ENCODE results near the gene HECW1.

DNA sequence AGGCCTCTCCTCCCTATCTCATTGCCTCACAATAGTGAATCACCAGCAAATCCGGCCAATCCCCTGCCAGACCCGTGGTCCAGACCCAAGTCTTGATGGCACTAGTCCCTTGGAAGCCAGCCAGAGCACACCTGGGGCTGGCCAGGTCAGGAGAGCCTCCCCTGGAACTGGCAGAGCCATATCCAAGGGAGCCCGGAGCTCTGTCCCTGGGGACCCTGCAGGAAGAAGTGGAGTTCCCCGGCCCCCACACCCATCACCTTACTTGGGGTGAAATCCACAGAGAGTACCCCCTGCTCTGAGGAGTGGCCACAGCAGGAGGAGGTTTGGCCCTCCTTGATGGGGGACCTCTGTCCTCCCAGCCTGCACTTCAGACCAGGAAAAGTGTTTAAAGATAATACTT, 122.5 kb downstream of the HECW1 start:
- TF ChIP-seq, protein P1, sequence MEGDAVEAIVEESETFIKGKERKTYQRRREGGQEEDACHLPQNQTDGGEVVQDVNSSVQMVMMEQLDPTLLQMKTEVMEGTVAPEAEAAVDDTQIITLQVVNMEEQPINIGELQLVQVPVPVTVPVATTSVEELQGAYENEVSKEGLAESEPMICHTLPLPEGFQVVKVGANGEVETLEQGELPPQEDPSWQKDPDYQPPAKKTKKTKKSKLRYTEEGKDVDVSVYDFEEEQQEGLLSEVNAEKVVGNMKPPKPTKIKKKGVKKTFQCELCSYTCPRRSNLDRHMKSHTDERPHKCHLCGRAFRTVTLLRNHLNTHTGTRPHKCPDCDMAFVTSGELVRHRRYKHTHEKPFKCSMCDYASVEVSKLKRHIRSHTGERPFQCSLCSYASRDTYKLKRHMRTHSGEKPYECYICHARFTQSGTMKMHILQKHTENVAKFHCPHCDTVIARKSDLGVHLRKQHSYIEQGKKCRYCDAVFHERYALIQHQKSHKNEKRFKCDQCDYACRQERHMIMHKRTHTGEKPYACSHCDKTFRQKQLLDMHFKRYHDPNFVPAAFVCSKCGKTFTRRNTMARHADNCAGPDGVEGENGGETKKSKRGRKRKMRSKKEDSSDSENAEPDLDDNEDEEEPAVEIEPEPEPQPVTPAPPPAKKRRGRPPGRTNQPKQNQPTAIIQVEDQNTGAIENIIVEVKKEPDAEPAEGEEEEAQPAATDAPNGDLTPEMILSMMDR (IDR thresholded peaks at IDR 0.05): no peak
- TF ChIP-seq POLR2A (IDR thresholded peaks at IDR 0.05; ENCODE audit: low read depth) (no peak), POLR2AphosphoS5 (IDR thresholded peaks at IDR 0.05) (no peak)

Measured in esophagus muscularis mucosa (tissue), 3 donors.